ENCODE results near the gene SLC7A1.

Gene SLC7A1

GRCh38 chr13:29483623-29484022 lies 111.9 kb downstream of the SLC7A1 start:
- no peak for DNase-seq

GRCh38 chr13:29483211-29483610 lies 112.3 kb downstream of the SLC7A1 start:
- no peak for DNase-seq

DNA sequence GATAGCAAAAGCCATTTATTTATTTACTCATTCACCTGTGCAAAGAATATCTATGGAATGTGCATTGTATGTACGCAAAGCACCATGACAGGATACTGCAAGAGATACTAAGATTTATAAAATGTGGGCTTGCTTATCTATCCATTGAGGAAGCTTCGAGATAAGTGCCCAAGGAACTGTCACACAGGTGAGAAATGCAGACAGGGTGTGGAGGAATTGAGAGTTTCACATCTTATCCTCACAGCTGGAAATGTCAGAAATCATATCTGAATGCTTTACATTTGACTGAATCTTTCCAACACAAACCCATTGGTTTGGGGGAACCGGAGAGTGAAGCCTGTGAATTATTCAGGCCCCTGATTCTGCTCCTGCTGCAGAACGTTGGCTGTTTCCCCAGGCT lies 113.0 kb downstream of the SLC7A1 start:
- DNase-seq: no peak

DNA sequence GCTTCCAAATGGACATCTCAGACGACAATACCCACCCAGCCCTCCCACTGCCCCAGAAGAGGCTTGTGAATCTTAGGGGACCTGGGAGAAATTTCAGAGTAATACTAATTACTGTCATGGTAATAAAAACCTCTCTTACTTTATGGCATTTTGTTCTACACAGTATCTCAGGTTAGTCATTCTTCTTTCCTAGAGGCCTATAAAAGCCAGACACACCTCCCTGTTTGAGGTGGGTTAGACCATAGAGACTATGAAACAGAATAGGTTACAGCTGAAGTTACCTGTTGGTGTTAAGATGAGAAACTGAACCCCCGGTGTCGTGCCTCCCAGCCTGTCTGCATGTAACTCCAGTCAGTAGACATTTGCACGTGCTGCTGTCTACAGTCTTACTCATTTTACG lies 113.9 kb downstream of the SLC7A1 start:
- no peak for DNase-seq

DNA sequence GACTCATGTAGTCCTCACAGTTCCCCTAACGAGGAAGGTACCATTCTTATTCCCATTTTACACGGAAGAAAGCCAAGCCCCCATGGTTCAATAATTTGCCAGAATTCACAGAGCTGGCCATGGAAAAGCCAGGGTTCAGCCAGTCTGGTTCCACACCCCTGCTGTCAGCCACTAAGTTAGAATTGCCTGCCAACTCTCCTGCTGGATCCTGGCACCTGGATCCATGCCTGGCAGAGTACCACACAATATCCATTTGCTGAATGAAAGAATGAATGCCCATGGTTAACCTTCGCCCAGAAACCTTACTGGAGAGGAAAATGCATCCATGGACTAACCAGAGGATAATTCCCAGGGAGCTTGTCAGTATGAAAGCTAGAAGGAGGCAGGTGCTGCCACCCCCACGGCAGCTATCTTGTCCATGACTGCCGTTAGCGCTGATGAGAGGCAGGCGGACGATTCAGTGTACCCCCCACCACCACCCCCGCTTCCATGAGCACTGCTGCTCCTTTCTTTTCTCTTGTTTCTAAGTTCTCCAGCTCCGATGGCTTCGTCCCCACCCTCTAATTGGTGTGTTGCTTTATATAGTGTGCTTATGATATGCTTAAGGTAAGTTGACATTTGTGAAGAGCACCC lies 114.5 kb downstream of the SLC7A1 start:
- no peak for DNase-seq

GRCh38 chr13:29479716-29480492 lies 115.6 kb downstream of the SLC7A1 start:
- no peak for DNase-seq

GRCh38 chr13:29476046-29476445 lies 119.4 kb downstream of the SLC7A1 start:
- no peak for DNase-seq

DNA sequence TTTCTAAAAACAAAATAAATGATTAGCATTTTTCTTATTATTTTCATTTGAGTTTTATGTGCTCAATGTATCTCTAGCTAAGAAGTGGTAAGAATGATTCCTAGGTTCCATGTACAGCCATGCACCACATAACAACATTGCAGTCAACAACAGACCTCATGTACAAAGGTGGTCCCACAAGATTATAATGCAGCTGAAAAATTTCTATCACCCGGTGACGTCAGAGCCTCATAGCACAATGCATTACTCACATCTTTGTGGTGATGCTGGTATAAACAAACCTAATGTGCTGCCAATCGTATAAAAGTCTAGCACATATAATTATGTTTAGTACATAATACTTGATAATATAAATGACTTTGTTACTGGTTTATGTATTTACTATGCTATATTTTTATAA lies 120.5 kb downstream of the SLC7A1 start:
- DNase-seq: no peak

GRCh38 chr13:29473166-29473565 lies 122.3 kb downstream of the SLC7A1 start:
- no peak for DNase-seq

GRCh38 chr13:29472332-29472961 lies 123.0 kb downstream of the SLC7A1 start:
- peak; percentile 2 for DNase-seq

- no peak for DNase-seq
Measured at GRCh38 chr13:29471551-29471950, 123.9 kb downstream of the SLC7A1 start.

- no peak for DNase-seq
Measured at GRCh38 chr13:29465741-29466293, 129.7 kb downstream of the SLC7A1 start.

GRCh38 chr13:29464105-29464679 lies 131.3 kb downstream of the SLC7A1 start:
- DNase-seq: no peak

GRCh38 chr13:29459813-29460355 lies 135.6 kb downstream of the SLC7A1 start:
- DNase-seq: no peak
